ENCODE measurements around the gene CR1L.

DNA sequence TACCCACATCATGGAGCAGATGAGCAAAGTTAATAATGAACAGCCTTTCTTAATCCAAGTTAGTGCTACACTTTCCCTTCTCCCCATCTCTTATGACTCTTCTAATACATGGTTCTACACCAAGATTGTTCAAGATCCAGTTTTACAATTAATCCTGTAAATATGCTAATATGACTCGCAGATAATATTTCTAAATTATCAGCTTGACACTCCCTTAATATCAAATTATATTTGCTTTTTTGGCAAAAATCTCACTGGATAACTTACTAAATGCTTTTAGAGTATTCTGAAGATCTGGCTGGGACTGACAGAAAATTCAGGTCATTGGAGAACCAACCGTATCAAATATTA lies 24.4 kb upstream of the CR1L start:
- TF ChIP-seq ZSCAN30 (tag by site-specific recombination; IDR thresholded peaks at IDR 0.05) (no peak), ZFP41 (tag by site-specific recombination; IDR thresholded peaks at IDR 0.05; ENCODE audit: borderline replicate concordance) (no peak), SP2 (tag by site-specific recombination; IDR thresholded peaks at IDR 0.05) (no peak), ZNF350 (tag by site-specific recombination; IDR thresholded peaks at IDR 0.05) (no peak), ZNF426 (tag by site-specific recombination; IDR thresholded peaks at IDR 0.05) (no peak)
- TF ChIP-seq, protein P1, sequence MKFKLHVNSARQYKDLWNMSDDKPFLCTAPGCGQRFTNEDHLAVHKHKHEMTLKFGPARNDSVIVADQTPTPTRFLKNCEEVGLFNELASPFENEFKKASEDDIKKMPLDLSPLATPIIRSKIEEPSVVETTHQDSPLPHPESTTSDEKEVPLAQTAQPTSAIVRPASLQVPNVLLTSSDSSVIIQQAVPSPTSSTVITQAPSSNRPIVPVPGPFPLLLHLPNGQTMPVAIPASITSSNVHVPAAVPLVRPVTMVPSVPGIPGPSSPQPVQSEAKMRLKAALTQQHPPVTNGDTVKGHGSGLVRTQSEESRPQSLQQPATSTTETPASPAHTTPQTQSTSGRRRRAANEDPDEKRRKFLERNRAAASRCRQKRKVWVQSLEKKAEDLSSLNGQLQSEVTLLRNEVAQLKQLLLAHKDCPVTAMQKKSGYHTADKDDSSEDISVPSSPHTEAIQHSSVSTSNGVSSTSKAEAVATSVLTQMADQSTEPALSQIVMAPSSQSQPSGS (tag by site-specific recombination; IDR thresholded peaks at IDR 0.05; ENCODE audit: low read depth): no peak
- TF ChIP-seq, protein P2, sequence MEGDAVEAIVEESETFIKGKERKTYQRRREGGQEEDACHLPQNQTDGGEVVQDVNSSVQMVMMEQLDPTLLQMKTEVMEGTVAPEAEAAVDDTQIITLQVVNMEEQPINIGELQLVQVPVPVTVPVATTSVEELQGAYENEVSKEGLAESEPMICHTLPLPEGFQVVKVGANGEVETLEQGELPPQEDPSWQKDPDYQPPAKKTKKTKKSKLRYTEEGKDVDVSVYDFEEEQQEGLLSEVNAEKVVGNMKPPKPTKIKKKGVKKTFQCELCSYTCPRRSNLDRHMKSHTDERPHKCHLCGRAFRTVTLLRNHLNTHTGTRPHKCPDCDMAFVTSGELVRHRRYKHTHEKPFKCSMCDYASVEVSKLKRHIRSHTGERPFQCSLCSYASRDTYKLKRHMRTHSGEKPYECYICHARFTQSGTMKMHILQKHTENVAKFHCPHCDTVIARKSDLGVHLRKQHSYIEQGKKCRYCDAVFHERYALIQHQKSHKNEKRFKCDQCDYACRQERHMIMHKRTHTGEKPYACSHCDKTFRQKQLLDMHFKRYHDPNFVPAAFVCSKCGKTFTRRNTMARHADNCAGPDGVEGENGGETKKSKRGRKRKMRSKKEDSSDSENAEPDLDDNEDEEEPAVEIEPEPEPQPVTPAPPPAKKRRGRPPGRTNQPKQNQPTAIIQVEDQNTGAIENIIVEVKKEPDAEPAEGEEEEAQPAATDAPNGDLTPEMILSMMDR (tag by site-specific recombination; IDR thresholded peaks at IDR 0.05): no peak
